ENCODE measurements around the gene SLC4A1AP. TPM values are rescaled to one million over a fixed set of nuclear protein-coding genes. Genes with fewer than 3 reads are reported as not detected.
"Not testable (repeated sequence)": the region's sequence is repeated elsewhere in the genome, so short reads cannot be mapped to it uniquely, and the experiment has no call there.

The SLC4A1AP gene
- total RNA-seq, 2 experiments from 2014 or later: 22.7 to 23.5 TPM

DNA sequence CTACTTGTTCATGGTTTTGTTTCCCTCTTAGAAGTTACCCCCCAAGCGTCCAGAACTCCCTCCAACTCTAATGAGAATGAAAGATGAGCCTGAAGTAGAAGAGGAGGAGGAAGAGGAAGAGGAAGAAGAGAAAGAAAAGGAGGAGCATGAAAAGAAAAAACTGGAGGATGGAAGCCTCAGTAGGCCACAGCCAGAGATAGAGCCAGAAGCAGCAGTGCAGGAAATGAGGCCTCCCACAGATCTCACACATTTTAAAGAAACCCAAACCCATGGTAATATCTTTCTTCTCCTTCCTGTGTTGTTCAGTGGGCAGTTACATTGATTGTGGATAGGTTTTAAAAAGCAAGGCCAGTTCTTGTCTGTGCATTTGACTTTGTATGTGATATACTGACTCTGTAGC, 21.3 kb downstream of the SLC4A1AP start:
- peaks cover 26% of the 10 kb centered on the region for H3K4me1 Mint-ChIP-seq
- H3K27ac Mint-ChIP-seq: peak overlapping the region; percentile 72
- H3K4me3 Mint-ChIP-seq: peak overlapping the region; percentile 2
- H3K9me3 Mint-ChIP-seq, H3K27me3 Mint-ChIP-seq, DNase-seq, POLR2A ChIA-PET: not testable (repeated sequence)
- CTCF ChIA-PET: interaction anchor here (2.5 to 4.4 kb wide), 4 partner anchors 10 to 38 kb away, joined by 10 to 56 read pairs (median 16); partner anchors contain the start of genes SLC4A1AP and SUPT7L
- peaks cover 30% of the 10 kb centered on the region for H3K36me3 Mint-ChIP-seq (ENCODE audit: low read depth)

DNA sequence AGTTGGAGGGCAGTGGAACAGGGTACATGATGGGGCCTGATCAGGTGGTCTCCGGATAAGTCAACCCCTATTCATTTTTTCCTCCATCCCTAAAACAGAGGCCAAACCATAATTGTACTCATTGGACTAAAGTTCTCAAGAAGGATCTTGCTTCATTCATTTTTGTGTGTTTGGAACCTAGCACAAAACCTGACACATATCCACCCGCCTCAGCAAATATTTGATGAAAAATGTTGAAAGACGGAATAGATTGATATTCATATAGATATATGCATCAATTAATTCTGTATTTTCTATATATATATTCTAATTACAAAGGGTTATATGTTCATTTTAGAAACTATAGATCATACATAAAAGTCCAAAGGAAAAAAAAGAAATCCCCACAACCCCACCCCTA, 21.9 kb downstream of the SLC4A1AP start:
- DNase-seq: no peak
- Mint-ChIP-seq H3K27me3 (no peaks in the 10 kb centered on the region), H3K9me3 (no peaks in the 10 kb centered on the region), H3K27ac (peak overlapping the region; percentile 72), H3K4me1 (peaks cover 26% of the 10 kb centered on the region), H3K4me3 (no peak overlapping the region), H3K36me3 (ENCODE audit: low read depth) (peaks cover 30% of the 10 kb centered on the region)
- ChIA-PET CTCF (interaction anchor here (1.0 to 4.4 kb wide), 2 partner anchors 22 to 47 kb away, joined by 3 to 56 read pairs; partner anchors contain the start of genes SLC4A1AP and SUPT7L), POLR2A (no interaction called here)

DNA sequence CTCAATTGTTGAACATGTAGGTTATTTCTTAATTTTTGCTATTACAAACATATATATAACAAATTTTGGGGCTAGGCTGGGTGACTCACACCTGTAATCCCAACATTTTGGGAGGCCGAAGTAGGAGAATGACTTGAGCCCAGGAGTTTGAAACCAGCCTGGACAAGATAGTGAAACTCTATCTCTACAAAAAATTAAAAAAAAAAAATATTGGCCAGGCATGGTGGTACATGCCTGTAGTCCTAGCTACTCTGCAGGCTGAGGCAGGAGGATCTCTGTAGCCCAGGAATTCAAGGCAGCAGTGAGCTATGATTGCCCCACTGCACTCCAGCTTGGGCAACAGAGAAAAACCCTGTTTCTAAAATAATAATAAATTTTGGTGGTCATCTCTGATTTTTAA, 23.5 kb downstream of the SLC4A1AP start:
- Mint-ChIP-seq H3K4me3 (no peak overlapping the region), H3K4me1 (peaks cover 24% of the 10 kb centered on the region), H3K36me3 (ENCODE audit: low read depth) (peaks cover 30% of the 10 kb centered on the region), H3K27me3 (no peaks in the 10 kb centered on the region), H3K9me3 (no peaks in the 10 kb centered on the region), H3K27ac (no peak overlapping the region)
- CTCF ChIA-PET: interaction anchor here (0.6 kb wide), 2 partner anchors 18 to 789 kb away, joined by 3 to 4 read pairs; no protein-coding TSS in a partner anchor
- no peak for DNase-seq
- POLR2A ChIA-PET: no interaction called here

DNA sequence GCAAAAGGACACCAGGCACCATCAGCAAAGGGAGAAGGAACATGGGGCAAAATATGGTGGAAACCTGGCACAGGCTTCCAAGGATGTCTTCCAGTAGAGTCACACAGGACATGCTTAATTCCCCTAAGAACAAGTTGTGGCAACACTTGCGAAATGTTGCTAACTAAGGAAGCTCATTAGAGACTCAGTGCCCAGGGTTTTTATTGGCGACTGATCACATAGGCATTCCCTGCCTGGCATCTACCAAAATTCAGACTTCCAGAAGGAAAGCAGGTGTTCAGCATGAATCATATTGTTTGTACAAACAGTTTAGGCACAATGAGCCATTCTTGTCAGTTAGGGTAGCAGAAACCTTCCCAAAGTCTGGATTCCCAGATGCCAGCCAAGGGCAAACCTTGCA, 25.7 kb downstream of the SLC4A1AP start:
- peaks cover 29% of the 10 kb centered on the region for H3K36me3 Mint-ChIP-seq (ENCODE audit: low read depth)
- H3K27me3 Mint-ChIP-seq: no peaks in the 10 kb centered on the region
- H3K27ac Mint-ChIP-seq: no peak overlapping the region
- peaks cover 12% of the 10 kb centered on the region for H3K4me1 Mint-ChIP-seq
- no peak for DNase-seq
- ChIA-PET CTCF (interaction anchor here (0.6 to 2.0 kb wide), 2 partner anchors 15 to 820 kb away, joined by 3 to 8 read pairs; no protein-coding TSS in a partner anchor), POLR2A (no interaction called here)
- no peak overlapping the region for H3K4me3 Mint-ChIP-seq
- H3K9me3 Mint-ChIP-seq: no peaks in the 10 kb centered on the region

DNA sequence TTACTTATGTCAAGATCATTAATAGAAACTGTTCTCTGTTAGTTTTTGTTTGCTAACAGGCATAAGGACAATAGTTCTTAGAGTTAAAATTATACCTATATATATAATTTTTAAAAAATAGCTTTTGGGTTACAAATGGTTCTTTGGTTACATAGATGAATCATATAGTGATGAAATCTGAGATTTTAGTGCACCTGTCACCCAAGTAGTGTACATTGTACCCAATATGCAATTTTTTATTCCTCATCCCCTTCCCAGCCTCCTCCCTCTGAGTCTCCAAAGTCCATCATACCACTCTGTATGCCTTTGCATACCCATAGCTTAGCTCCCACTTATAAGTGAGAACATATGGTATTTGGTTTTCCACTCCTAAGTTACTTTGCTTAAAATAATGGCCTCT, 26.4 kb downstream of the SLC4A1AP start:
- ChIA-PET CTCF (interaction anchor here (0.6 to 2.0 kb wide), 3 partner anchors 14 to 217 kb away, joined by 3 to 8 read pairs (median 4); no protein-coding TSS in a partner anchor), POLR2A (no interaction called here)
- H3K4me1 Mint-ChIP-seq: peaks cover 6% of the 10 kb centered on the region
- H3K27me3 Mint-ChIP-seq: no peaks in the 10 kb centered on the region
- H3K4me3 Mint-ChIP-seq: no peak overlapping the region
- no peak for DNase-seq
- H3K27ac Mint-ChIP-seq: no peak overlapping the region
- peaks cover 29% of the 10 kb centered on the region for H3K36me3 Mint-ChIP-seq (ENCODE audit: low read depth)
- H3K9me3 Mint-ChIP-seq: no peaks in the 10 kb centered on the region

DNA sequence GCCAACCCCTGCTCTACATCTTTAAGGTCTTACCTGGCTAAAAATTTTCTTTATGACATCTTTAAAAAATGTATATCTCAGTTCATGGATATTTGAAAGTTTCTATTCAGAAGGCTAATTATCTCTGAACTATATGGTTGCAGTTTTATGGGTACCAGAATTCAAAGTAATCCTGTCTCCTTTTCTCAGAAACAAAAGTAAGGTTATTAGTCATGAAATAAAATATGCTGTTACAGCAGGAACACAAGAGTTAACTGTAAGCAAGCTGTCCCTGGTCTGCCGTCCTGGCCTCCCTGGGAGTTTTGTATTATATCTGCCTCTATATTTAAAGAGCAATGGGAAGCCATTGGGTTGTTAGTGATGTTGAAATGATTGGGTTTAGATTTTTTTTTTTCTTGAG, 34.0 kb downstream of the SLC4A1AP start:
- no peak overlapping the region for H3K27ac Mint-ChIP-seq
- H3K36me3 Mint-ChIP-seq (ENCODE audit: low read depth): peaks cover 21% of the 10 kb centered on the region
- no peak for DNase-seq
- POLR2A ChIA-PET: no interaction called here
- CTCF ChIA-PET: interaction anchor here (0.6 to 2.9 kb wide), 2 partner anchors 15 to 1838 kb away, joined by 3 to 21 read pairs; no protein-coding TSS in a partner anchor
- H3K27me3 Mint-ChIP-seq: no peaks in the 10 kb centered on the region
- H3K9me3 Mint-ChIP-seq: no peaks in the 10 kb centered on the region
- H3K4me1 Mint-ChIP-seq: peaks cover 12% of the 10 kb centered on the region
- H3K4me3 Mint-ChIP-seq: no peak overlapping the region

DNA sequence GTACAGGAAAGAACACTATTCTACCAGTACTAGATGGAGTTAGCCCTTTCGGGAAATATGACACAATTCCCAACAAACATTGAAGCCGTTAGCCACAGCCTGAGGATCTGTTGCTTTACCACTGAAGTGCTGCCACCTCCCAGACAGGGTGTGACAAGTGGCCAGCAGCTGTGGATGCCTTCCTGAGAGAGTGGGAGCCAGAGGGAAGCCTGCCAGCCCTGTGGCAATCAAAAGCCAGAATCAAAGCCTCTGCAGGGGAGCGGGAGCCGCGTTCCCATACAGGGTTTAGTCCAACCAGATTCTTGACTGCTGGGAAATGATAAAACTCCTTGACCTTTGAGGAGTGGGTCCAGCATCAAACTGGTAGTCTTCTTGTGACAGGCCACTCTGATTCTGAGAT, 38.0 kb downstream of the SLC4A1AP start:
- no peak for DNase-seq
- Mint-ChIP-seq H3K27ac (no peak overlapping the region), H3K9me3 (no peaks in the 10 kb centered on the region), H3K4me3 (no peak overlapping the region), H3K36me3 (ENCODE audit: low read depth) (peaks cover 6% of the 10 kb centered on the region), H3K27me3 (no peaks in the 10 kb centered on the region), H3K4me1 (peaks cover 19% of the 10 kb centered on the region)
- CTCF ChIA-PET: interaction anchor here (1.9 kb wide), 1 partner anchor 18 kb away, joined by 7 read pairs; no protein-coding TSS in a partner anchor
- POLR2A ChIA-PET: no interaction called here

DNA sequence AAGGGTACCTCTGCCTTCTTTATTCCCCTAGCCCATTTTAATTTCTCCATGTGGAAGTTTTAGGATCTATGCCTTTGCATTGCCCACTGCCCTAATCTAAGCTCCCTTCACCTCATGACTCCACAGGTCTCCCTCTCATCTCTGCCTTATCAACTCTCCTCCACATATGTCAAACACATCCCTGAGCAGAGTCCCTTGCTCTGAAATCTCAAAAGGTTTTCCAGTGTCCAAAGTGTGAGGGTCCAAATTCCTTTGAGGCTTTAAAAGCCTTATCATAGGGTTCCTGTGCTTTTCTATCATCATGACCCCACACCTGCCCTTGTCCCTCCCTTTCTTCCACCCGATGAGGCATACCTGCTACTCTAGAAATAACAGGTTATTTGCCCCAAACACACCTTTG, 38.6 kb downstream of the SLC4A1AP start:
- ChIA-PET CTCF (interaction anchor here (1.9 kb wide), 1 partner anchor 19 kb away, joined by 7 read pairs; no protein-coding TSS in a partner anchor), POLR2A (no interaction called here)
- Mint-ChIP-seq H3K9me3 (no peaks in the 10 kb centered on the region), H3K36me3 (ENCODE audit: low read depth) (peaks cover 5% of the 10 kb centered on the region), H3K4me3 (no peak overlapping the region), H3K27me3 (no peaks in the 10 kb centered on the region), H3K27ac (no peak overlapping the region), H3K4me1 (peaks cover 17% of the 10 kb centered on the region)
- no peak for DNase-seq

DNA sequence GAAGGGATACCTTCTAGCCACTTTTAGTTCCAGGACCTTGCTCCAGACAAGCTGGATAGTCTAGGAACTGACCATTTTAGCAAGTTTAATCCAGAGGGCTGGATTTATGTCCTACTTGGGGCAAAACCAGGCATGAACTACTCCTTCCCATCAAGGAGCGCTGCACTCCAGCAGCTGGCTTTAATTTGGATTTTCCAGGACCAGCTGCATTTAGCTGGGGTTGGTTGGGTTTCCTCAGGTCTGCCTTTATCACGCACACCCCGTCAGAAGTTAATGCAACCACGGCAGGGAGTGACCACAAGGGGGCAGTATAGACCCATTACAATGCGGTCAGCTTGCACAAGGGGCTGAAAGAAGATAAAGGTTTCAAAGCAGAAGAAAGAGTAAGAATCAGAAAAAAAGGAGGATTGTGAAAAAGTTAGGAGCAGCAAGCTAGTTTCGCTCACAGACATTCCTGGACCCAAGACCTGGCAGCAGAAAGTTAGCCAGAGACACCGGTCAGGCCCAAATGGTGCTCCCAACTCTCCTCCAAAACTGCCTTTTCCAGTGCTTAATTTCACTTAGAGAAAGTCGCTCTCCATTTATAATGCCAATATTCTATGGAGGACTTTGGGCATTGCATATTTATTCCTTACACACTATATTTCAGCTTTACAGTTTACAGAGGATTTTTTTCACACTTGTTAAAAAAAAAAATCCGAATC, 40.1 kb downstream of the SLC4A1AP start:
- peak; percentile 89 for DNase-seq
- H3K36me3 Mint-ChIP-seq (ENCODE audit: low read depth): no peaks in the 10 kb centered on the region
- H3K27me3 Mint-ChIP-seq: no peaks in the 10 kb centered on the region

DNA sequence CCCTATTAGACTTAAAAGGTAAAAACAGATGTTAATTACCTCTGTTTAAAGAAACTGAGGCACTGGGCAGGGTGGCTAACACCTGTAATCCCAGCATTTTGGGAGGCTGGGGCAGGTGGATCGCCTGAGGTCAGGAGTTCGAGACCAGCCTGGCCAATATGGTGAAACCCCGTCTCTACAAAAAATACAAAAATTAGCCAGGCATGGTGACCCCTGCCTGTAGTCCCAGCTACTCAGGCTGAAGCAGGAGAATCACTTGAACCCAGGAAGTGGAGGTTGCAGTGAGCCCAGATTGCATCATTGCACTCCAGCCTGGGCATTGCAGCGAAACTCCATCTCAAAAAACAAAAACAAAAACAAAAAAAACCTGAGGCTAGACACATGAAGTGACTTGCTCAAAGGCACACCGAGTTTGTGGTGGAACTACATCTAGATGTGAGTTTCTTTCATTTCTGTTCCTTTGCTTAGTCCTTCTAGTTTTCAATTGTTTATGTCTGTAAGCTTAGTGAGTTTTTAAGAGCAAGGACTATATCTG, 40.7 kb downstream of the SLC4A1AP start:
- POLR2A ChIA-PET: interaction anchor here (0.6 kb wide), 1 partner anchor 1178 kb away, joined by 3 read pairs; no protein-coding TSS in a partner anchor
- no peak for DNase-seq
- Mint-ChIP-seq H3K27me3 (peaks cover 1% of the 10 kb centered on the region), H3K4me3 (no peak overlapping the region), H3K27ac (no peak overlapping the region), H3K36me3 (ENCODE audit: low read depth) (no peaks in the 10 kb centered on the region), H3K9me3 (no peaks in the 10 kb centered on the region), H3K4me1 (peaks cover 11% of the 10 kb centered on the region)
- CTCF ChIA-PET: interaction anchor here (0.6 to 2.6 kb wide), 18 partner anchors 9 to 1086 kb away, joined by 3 to 21 read pairs (median 4); no protein-coding TSS in a partner anchor

More for the DNA sequence above, 40.1 kb downstream of the SLC4A1AP start:
- Mint-ChIP-seq H3K9me3 (no peaks in the 10 kb centered on the region), H3K4me3 (no peak overlapping the region), H3K4me1 (peaks cover 11% of the 10 kb centered on the region), H3K27ac (peak overlapping the region; percentile 2)
- CTCF ChIA-PET: interaction anchor here (0.5 to 2.6 kb wide), 22 partner anchors 9 to 756 kb away, joined by 3 to 21 read pairs (median 3); no protein-coding TSS in a partner anchor
- POLR2A ChIA-PET: interaction anchor here (0.6 kb wide), 1 partner anchor 1179 kb away, joined by 3 read pairs; no protein-coding TSS in a partner anchor

DNA sequence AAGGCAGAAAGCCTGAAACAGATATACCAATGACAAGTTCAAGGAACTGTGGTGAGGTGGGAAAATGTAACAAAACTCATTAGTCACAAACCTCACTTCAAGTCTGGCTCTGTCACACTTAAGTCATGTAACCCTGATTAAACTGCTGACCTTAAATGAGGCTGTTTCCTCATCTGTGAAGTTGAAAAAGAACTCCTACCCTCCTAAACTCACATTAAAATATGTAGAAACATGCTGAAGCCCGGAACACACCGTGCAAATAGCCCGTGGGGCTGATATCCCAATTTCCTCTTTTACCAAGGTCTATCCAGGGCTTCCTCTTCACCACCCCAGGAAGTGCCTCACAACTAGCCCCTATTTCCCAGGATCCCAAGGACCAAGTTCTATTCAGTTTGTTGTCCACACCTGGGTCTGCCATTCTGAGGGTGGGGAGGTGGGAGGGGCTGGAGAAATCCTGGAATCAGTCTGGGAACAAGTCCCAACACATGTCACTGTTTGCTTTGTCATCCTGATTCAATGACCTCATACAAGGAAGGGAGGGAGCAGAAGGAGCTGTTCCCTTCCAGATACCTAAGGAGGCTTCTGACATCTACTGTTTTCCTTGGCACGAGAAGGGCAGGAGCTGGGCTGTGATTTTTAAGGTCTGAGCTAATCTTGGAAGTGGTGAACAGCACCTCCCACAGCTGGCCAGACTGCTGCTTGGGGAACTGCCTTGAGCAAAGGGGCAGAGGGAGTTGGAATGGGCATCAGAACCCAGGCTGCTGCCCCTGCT, 42.3 kb downstream of the SLC4A1AP start:
- ChIA-PET CTCF (interaction anchor here (1.7 to 2.0 kb wide), 2 partner anchors 11 to 22 kb away, joined by 6 to 7 read pairs; no protein-coding TSS in a partner anchor), POLR2A (no interaction called here)
- H3K27me3 Mint-ChIP-seq: peaks cover 1% of the 10 kb centered on the region
- H3K9me3 Mint-ChIP-seq: no peaks in the 10 kb centered on the region
- H3K36me3 Mint-ChIP-seq (ENCODE audit: low read depth): no peaks in the 10 kb centered on the region
- peaks cover 11% of the 10 kb centered on the region for H3K4me1 Mint-ChIP-seq
- H3K27ac Mint-ChIP-seq: no peak overlapping the region
- no peak for DNase-seq
- H3K4me3 Mint-ChIP-seq: no peak overlapping the region

DNA sequence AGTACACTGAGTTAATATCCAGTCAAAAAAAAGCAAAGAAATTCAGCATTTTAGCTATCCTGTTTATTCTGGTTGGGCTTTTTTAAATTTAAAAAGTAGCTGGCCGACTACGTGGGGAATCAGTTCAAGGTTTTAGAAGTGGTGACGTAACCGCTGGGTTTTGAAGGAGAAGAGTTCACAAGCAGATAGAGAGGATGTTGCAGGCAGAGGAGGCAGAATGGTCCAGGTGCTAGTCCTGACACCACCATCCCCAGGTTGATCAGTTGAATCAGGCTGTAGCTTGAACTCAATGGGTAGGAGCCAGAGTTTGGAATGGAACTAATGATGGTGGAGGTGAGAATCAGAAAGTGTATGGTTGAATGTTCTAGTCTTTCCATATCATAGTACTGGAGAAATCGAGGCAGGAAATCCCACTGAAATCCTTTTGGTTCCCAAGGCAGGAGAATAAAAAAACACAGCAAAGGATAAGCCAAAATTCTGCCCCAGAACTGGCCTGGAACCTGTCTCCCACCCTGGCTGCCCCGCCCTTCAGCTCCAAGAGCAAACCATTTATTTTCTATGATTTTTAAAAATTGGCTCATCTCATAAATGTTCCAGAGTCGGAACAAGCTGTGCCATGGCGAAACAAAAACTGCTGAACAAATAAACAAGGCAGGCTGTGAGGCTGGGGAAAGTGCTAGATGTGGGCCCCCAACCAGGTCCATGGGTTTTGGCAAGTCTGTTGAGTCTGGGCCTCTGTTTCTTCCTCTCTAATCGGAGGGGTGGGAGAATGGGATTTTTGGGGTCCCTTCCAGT, 44.0 kb downstream of the SLC4A1AP start:
- H3K4me3 Mint-ChIP-seq: no peak overlapping the region
- H3K36me3 Mint-ChIP-seq (ENCODE audit: low read depth): no peaks in the 10 kb centered on the region
- H3K9me3 Mint-ChIP-seq: no peaks in the 10 kb centered on the region
- H3K27me3 Mint-ChIP-seq: peaks cover 1% of the 10 kb centered on the region
- peaks cover 11% of the 10 kb centered on the region for H3K4me1 Mint-ChIP-seq
- POLR2A ChIA-PET: no interaction called here
- H3K27ac Mint-ChIP-seq: no peak overlapping the region
- CTCF ChIA-PET: interaction anchor here (0.7 to 2.0 kb wide), 3 partner anchors 10 to 276 kb away, joined by 3 to 7 read pairs (median 6); no protein-coding TSS in a partner anchor
- DNase-seq: no peak
